HEK293T (cell line): ENCODE measurements around the gene SP7.

Experiments
- ELF4 ChIP-seq: fragments of 450-650 bp; IDR thresholded peaks from 2 replicates; pipeline ENCODE4 v1.6.1; 2017; ENCODE audit warnings: antibody characterized with exemption
- FOXK2 ChIP-seq: fragments of 450-650 bp; IDR thresholded peaks from 2 replicates; pipeline ENCODE4 v1.6.1; 2016; ENCODE audit warnings: mild to moderate bottlenecking
- L3MBTL2 ChIP-seq: fragments of 450-650 bp; conservative IDR thresholded peaks from 2 replicates; pipeline ENCODE4 v1.6.1; 2016; ENCODE audit warnings: mild to moderate bottlenecking
- PKNOX1 ChIP-seq: fragments of 450-650 bp; IDR thresholded peaks from 2 replicates; pipeline ENCODE4 v1.6.1; 2016
- SP1 ChIP-seq: fragments of 450-650 bp; IDR thresholded peaks from 2 replicates; pipeline ENCODE4 v1.6.1; 2017

- no peak for TF ChIP-seq ELF4
- no peak for TF ChIP-seq L3MBTL2
- TF ChIP-seq PKNOX1 = no peak
- no peak for TF ChIP-seq SP1
- TF ChIP-seq FOXK2 = no peak
Observed at GRCh38 chr12:53325511-53326061, 10.6 kb downstream of the SP7 start.
